ENCODE data around the gene KIF13A.

DNA sequence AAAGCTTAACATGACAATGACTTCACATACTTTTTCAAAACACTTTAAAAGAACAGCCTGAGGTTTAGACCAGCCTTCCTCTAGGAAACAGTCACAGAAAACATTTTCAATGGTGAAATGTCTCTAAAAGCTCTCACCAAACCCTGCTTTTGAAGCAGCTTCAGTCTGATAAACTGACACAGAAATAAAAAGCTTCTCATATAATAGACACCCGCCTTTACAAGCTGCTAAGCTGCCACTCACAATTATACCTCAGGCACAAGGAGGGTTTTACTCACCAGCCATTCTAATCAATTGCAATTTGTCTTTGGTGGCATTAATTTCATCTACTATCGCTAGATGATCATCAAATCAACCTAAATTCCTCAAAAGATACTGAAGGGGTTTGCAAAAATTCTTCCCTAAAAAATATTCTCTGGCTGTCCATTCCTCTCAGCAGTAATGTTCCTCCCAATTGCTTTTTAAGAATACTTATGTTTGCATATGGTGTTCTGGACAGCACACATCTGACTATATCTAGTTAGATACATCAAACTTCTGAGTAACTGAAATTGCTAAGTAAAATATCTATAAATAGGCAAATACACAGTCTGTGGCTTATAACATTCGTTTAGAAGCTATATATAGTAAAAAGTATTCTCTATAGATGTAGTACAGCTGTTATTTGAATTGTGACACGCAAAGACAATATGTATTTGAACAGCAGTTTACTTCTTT, 29.4 kb downstream of the KIF13A start:
- TF ChIP-seq, protein P1, sequence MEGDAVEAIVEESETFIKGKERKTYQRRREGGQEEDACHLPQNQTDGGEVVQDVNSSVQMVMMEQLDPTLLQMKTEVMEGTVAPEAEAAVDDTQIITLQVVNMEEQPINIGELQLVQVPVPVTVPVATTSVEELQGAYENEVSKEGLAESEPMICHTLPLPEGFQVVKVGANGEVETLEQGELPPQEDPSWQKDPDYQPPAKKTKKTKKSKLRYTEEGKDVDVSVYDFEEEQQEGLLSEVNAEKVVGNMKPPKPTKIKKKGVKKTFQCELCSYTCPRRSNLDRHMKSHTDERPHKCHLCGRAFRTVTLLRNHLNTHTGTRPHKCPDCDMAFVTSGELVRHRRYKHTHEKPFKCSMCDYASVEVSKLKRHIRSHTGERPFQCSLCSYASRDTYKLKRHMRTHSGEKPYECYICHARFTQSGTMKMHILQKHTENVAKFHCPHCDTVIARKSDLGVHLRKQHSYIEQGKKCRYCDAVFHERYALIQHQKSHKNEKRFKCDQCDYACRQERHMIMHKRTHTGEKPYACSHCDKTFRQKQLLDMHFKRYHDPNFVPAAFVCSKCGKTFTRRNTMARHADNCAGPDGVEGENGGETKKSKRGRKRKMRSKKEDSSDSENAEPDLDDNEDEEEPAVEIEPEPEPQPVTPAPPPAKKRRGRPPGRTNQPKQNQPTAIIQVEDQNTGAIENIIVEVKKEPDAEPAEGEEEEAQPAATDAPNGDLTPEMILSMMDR (IDR thresholded peaks at IDR 0.05) = no peak
- no peak for TF ChIP-seq POLR2A (IDR thresholded peaks at IDR 0.05)

All from Peyer's patch (tissue), 4 donors.